DND-41 (cell line): Measurements from ENCODE around the gene NEU1.

Source experiments
- ATAC-seq: fragments of 200-7000 bp; cut with Tn5 transposase; 3 replicates; pipeline ENCODE4 v1.9.1; 2021; ENCODE audit warnings: low read depth; ENCODE audit not compliant: insufficient read depth
- DNase-seq: peaks from one replicate; pipeline ENCODE4 v3.0.0-alpha.2; 2020
- H2AFZ ChIP-seq: 2 replicates; pipeline ENCODE4 v1.6.0; 2012; ENCODE audit warnings: low read depth, low read length
- H3K27ac ChIP-seq: 2 replicates; pipeline ENCODE4 v1.5.1; 2012; ENCODE audit warnings: low read length, inconsistent platforms
- H3K27me3 ChIP-seq: fragments of 200-600 bp; sonication (generic); 2 replicates; pipeline ENCODE4 v1.6.0; 2012; ENCODE audit warnings: low read length, mild to moderate bottlenecking, inconsistent platforms; ENCODE audit not compliant: insufficient read depth, poor library complexity
- H3K36me3 ChIP-seq: 2 replicates; pipeline ENCODE4 v1.5.1; 2012; ENCODE audit warnings: low read length, inconsistent platforms; ENCODE audit not compliant: insufficient read depth
- H3K4me1 ChIP-seq: 2 replicates; pipeline ENCODE4 v1.5.1; 2012; ENCODE audit warnings: mild to moderate bottlenecking, low read length; ENCODE audit not compliant: insufficient read depth
- H3K4me2 ChIP-seq: 2 replicates; pipeline ENCODE4 v1.6.0; 2012; ENCODE audit warnings: mild to moderate bottlenecking, moderate library complexity, low read length, inconsistent platforms; ENCODE audit not compliant: insufficient read depth
- H3K4me3 ChIP-seq, 2 experiments: fragments of 200-600 bp in 1 of 2; shearing (Covaris generic) in 1 of 2; 2 replicates each; pipeline ENCODE4 v1.5.1; 2012 to 2016; ENCODE audit warnings: inconsistent platforms in 2 of 2, low read length in 2 of 2, mild to moderate bottlenecking in 2 of 2, low read depth in 1 of 2, moderate library complexity in 1 of 2
- H3K79me2 ChIP-seq: 2 replicates; pipeline ENCODE4 v1.6.0; 2012; ENCODE audit warnings: low read length, inconsistent platforms; ENCODE audit not compliant: insufficient read depth
- H3K9ac ChIP-seq: 2 replicates; pipeline ENCODE4 v1.6.0; 2012; ENCODE audit warnings: low read depth, mild to moderate bottlenecking, inconsistent platforms, low read length, moderate library complexity
- H3K9me3 ChIP-seq: 2 replicates; pipeline ENCODE4 v1.5.1; 2012; ENCODE audit warnings: low read length, moderate library complexity, mild to moderate bottlenecking, inconsistent platforms; ENCODE audit not compliant: insufficient read depth, severe bottlenecking
- H4K20me1 ChIP-seq: 2 replicates; pipeline ENCODE4 v1.6.0; 2012; ENCODE audit warnings: low read length; ENCODE audit not compliant: insufficient read depth
- CTCF ChIP-seq: IDR thresholded peaks from 2 replicates; pipeline ENCODE4 v1.5.1; 2012; ENCODE audit warnings: borderline replicate concordance, low read length, moderate library complexity, mild to moderate bottlenecking; ENCODE audit not compliant: poor library complexity, severe bottlenecking; ENCODE audit errors: extremely low read depth
- EZH2 ChIP-seq: IDR thresholded peaks from 3 replicates; pipeline ENCODE4 v1.6.1; 2012; ENCODE audit warnings: borderline replicate concordance, low read depth, mild to moderate bottlenecking, moderate library complexity, low read length, inconsistent platforms; ENCODE audit not compliant: severe bottlenecking

The NEU1 gene

GRCh38 chr6:31879143-31879542, 16.5 kb upstream of the NEU1 start:
- Histone ChIP-seq H3K36me3 (peaks cover 44% of the 10 kb centered on the region), H3K4me2 (no peak overlapping the region), H3K4me1 (no peaks in the 10 kb centered on the region), H3K79me2 (no peaks in the 10 kb centered on the region), H3K27me3 (no peaks in the 10 kb centered on the region), H3K27ac (no peak overlapping the region), H3K4me3 (no peak overlapping the region), H2AFZ (no peak overlapping the region), H4K20me1 (peaks cover 11% of the 10 kb centered on the region; the same call in 1 of the 2 replicates), H3K9me3 (no peaks in the 10 kb centered on the region), H3K9ac (no peak overlapping the region)
- ATAC-seq (no peak), DNase-seq (no peak)
- TF ChIP-seq CTCF (no peak), EZH2 (no peak)

- H2AFZ ChIP-seq, result no peak within 1 kb of the TSS
- peaks cover 40% of the 10 kb centered on the region for H3K36me3 ChIP-seq
- H3K9me3 ChIP-seq, result no peaks in the 10 kb centered on the region
- H3K4me1 ChIP-seq, result no peaks in the 10 kb centered on the region
- no peak within 1 kb of the TSS for H3K4me3 ChIP-seq
- H4K20me1 ChIP-seq, result peaks cover 11% of the 10 kb centered on the region; the same call in 1 of the 2 replicates
- no peaks in the 10 kb centered on the region for H3K27me3 ChIP-seq
- DNase-seq, result no peak
- no peak for ATAC-seq
- H3K79me2 ChIP-seq, result no peaks in the 10 kb centered on the region
- H3K4me2 ChIP-seq, result no peak within 1 kb of the TSS
- H3K27ac ChIP-seq, result no peak within 1 kb of the TSS
- TF ChIP-seq EZH2 (no peak), CTCF (no peak)
- H3K9ac ChIP-seq, result no peak within 1 kb of the TSS
Measured at GRCh38 chr6:31878726-31879125, 16.1 kb upstream of the NEU1 start, which contains the start of gene SLC44A4. SLC44A4 (minus strand) TSS chr6:31878997; CDS start chr6:31878980, 17 bp downstream.

- no peaks in the 10 kb centered on the region for H3K79me2 ChIP-seq
- peaks cover 6% of the 10 kb centered on the region; the same call in 1 of the 2 replicates for H4K20me1 ChIP-seq
- H3K4me2 ChIP-seq, result no peak overlapping the region
- H3K9ac ChIP-seq, result no peak overlapping the region
- H3K4me1 ChIP-seq, result no peaks in the 10 kb centered on the region
- H3K9me3 ChIP-seq, result no peaks in the 10 kb centered on the region
- H3K27me3 ChIP-seq, result no peaks in the 10 kb centered on the region
- H2AFZ ChIP-seq, result no peak overlapping the region
- no peak overlapping the region for H3K4me3 ChIP-seq
- no peak for TF ChIP-seq CTCF
- no peak for TF ChIP-seq EZH2
- H3K36me3 ChIP-seq, result peaks cover 35% of the 10 kb centered on the region
- DNase-seq (no peak), ATAC-seq (peak; percentile 10; the same call in 2 of the 3 replicates)
- H3K27ac ChIP-seq, result no peak overlapping the region
Measured at GRCh38 chr6:31878222-31878621, 15.6 kb upstream of the NEU1 start.

- no peak overlapping the region for H3K9ac ChIP-seq
- no peak overlapping the region for H2AFZ ChIP-seq
- TF ChIP-seq CTCF (no peak), EZH2 (no peak)
- peaks cover 30% of the 10 kb centered on the region for H3K36me3 ChIP-seq
- no peaks in the 10 kb centered on the region for H3K79me2 ChIP-seq
- no peaks in the 10 kb centered on the region for H3K4me1 ChIP-seq
- H4K20me1 ChIP-seq, result peaks cover under 1% of the 10 kb centered on the region; the same call in 1 of the 2 replicates
- no peak for DNase-seq
- ATAC-seq, result no peak
- H3K9me3 ChIP-seq, result no peaks in the 10 kb centered on the region
- no peaks in the 10 kb centered on the region for H3K27me3 ChIP-seq
- no peak overlapping the region for H3K4me3 ChIP-seq
- no peak overlapping the region for H3K27ac ChIP-seq
- H3K4me2 ChIP-seq, result no peak overlapping the region
Measured at GRCh38 chr6:31877651-31878161, 15.1 kb upstream of the NEU1 start.
